NCI-H2107 treated with DMSO at 0.1 percent for 48 hours (cell line): ENCODE results near the gene ABCC3.

Experiments used
- DNase-seq: peaks from one replicate; lab custom pipeline; 2025; ENCODE audit not compliant: unreplicated experiment; lab: John Stamatoyannopoulos, UW

Gene ABCC3

GRCh38 chr17:50603340-50603739 is 31.3 kb upstream of the ABCC3 start:
- peak; percentile 76 for DNase-seq

DNA sequence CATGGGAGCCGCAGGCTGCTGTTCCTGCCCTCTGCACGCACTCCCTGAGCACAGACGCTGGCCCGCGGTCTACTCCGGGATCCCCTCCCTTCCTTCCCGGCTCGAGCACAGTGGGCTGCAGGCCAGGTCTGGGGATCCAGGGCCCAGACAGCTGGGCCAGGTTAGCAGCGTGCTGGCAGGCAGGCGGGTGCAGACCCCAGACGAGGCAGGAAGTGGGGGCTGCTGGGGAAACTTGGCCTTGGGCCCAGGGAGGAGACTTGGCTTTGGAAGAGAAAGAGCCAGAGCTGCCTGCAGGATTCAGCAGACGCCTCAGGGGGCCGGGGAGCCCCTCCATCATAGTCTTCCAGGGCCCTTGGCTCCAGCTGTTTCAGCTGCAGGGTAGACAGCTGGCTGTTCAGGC is 30.2 kb upstream of the ABCC3 start:
- DNase-seq: no peak

DNA sequence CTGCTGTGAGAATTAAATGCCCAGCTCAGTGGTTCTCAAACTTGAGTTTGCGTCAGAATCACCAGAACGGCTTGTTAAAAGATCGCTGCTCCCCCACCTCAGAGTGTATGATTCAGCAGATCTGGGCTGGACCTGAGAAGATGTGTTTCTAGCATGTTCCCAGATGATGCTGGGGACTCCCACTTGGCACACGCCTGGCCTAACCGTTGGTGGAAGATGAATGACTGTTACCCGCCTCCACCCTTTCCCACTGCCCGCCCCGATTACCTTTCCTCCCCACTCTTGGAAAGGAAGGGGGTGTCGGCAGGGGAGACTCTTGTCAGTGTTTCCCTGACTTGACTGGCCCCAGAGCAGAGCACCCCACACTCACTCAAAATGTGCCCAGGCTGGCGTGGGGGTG is 29.3 kb upstream of the ABCC3 start:
- DNase-seq: no peak

- DNase-seq: no peak
Observed at GRCh38 chr17:50607522-50608175, 27.0 kb upstream of the ABCC3 start.

DNA sequence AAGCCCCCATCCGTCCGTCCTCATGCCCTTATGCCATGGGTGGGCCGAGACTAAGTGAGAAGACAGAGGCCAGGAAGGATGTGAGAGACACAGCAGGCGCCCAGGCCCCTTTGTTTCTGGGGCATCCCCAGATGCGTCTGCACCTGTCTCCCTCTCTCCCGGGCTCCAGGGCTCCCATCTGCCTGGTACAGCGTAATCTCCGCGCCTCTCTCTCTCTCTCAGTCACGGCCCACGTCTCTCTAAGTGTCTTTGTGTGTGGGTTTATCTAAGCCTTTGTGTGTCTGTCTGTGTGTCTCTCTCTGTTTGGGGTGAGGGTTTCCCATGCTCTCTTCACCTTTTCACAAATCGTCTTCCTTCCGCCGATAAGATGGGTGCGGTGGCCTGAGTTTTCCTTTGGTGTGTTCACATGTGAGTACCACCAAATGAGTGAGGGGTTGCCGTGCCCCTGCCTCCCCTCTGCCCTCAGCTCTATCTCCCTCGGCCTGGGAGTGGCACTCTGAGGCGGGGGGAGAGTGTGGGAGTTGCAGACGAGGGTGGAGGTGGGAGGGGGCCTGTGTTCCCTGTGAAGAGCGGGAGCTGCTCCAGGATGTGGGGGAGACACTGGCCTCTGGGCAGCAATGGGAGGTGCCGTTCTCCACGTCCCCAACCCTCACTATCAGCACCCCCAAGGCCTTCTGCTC is 25.8 kb upstream of the ABCC3 start:
- peak; percentile 78 for DNase-seq

GRCh38 chr17:50609380-50610074 is 25.2 kb upstream of the ABCC3 start:
- DNase-seq: no peak

DNA sequence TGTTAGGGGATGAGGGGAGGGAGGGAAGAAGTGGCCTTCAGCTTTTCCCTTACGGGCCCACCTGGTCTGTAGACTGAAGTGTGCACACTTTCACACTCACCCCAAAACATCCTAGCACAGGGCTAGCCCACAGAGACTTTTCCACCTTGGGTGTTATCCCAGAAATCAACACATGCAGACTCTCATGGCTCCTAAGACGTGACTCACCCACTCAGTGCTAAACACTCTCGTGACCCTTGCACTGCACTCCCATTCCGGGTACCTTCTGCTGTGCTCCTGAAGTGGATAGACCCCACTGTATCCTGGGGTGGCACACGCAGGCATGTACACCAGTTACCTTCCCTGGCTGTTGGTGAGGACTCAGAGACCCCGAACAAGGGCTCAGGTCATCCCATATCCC is 23.0 kb upstream of the ABCC3 start:
- no peak for DNase-seq

DNA sequence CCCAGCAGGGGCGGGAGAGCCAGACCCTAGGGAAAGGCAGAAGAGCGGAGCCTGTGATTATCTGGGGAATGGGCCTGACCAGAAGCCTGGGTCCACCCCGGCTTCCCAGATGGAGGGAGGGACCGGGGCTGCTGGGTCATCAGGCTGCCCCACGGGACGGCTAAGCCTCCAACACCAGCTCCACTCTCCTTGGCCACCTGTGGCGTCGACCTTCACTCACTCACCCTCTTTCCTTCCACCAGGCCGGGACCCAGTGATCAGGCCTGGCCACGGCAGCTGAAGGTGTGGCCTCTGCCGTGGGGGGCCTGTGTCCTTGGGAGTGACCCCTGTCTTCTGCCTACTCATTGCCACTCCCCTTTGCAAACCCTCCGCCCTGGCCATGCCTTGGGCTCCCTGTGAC is 22.4 kb upstream of the ABCC3 start:
- no peak for DNase-seq

DNA sequence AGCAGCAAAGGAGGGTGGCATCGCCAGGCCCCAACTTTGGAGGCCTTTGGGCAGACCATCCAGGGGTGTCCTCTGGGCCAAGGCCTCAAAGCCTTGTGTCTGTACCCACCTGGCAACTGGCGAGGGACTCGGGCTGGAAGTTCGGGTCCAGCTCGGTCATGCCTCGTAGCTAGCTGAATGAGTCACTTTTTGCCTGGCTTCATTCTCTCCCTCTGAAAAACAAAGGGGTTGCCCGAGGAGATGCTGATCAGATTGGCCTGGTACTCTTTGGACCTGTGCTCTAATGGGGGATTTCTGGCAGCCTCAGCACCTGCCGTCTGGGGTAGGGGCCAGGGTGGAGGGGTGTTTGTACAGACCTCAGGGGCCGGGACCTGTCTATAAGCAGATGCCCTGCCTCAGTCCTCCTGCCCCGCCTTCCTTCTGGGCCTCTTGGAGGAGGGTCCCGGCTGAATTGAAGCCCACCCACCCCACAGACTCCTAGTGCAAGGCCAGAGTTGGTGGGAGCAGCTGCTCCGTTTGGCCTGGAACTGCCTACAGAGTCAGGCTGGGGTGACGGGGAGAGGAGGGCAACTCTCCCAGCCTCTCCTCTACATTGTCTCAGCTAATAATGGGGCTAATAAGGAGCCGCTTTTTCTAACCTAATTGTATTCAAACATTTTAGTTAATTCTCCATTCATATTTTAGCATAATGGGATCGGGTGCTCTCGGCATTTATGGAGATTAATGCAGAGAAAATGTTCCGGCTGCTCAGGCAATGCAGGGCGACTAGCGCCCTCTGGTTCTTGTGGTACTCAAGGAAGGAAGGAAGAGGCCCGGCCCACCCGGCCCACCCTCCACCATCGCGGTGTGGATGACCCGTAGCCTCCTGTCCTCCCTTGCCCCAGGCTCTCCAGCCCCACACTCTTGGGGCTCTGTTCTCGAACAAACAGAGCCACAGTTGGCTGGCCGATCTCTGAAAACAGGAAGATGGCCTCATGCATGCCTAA is 21.4 kb upstream of the ABCC3 start:
- no peak for DNase-seq

- no peak for DNase-seq
Observed at GRCh38 chr17:50614471-50615051, 20.1 kb upstream of the ABCC3 start.

DNA sequence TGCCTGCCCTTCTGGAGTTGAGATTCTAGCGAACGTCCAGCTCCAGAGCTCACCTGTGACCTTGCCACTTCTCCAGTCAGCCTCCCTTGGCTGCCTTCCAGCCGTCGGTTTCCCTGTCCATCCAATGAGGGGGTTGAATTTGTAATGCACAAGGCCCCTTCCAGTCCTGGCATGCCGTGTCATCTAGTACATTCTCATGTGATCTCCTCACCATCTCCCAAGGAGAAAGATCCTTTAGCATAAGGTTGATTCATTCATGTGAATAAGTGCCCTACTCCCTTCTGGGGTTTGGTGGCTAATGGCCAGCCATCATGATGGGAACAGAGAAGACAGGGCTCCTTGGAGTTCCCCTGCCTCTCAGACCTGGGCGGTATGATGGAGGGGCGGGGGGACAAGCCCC is 18.9 kb upstream of the ABCC3 start:
- DNase-seq: no peak

DNA sequence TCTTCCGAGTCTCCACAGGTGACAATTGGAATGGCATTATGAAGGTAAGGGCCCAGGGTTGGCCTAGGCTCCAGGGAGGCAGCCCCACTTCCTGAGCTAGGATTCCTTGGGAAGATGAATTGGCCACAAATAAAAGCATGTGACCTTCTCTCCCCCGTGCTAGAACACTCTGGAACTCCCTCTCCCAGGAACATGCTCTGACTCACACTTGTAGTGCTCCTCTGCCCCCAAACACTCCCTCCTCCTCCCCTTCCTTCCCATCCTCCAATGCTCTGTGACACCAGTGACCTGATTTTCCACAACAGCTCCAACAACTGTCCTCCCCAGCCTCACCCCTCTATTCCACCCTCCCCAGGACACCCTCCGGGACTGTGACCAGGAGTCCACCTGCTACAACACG is 16.4 kb upstream of the ABCC3 start:
- no peak for DNase-seq

DNA sequence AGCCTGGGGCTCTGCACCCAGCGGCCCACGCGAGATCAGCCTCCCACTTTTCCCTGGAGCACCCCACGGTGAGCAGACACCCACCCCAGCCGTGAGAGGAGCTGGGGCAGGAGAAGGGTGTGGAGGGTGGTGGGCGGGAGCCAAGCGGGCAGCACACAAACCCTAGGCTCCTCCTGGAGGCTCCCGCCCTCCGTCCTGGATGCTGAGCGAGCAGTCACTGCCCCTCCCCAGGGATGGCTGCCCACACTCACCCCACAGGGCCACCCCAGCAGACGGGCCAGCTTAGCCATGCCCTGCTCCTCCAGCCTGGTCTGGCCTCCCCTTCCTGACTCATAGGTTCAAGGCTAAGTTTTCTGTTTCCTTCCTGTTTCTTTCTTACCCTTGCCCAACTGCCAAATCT is 15.7 kb upstream of the ABCC3 start:
- DNase-seq: no peak

- no peak for DNase-seq
Observed at GRCh38 chr17:50619489-50619888, 15.2 kb upstream of the ABCC3 start.

DNA sequence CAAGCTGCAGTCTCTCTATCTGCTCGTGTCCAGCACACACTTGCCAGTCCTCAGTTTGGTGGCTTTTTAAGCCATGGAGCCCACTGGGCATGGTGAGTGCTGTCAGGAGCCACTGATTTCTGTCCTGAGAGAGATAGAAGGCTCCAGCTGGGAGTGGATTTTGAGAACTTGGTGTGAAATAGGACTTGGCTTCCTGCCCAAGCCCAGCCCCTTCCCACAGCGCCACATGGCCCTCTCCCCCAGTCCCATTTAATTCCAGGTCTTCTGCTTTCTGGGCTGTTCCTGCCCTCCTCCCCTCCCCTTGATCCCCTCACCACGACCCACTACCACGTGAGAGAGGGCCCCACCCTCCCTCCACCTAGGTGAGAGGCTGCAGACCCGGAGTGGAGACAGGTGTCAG is 14.4 kb upstream of the ABCC3 start:
- no peak for DNase-seq

GRCh38 chr17:50620858-50621257 is 13.8 kb upstream of the ABCC3 start:
- no peak for DNase-seq

- no peak for DNase-seq
Observed at GRCh38 chr17:50621574-50622031, 13.1 kb upstream of the ABCC3 start.

- no peak for DNase-seq
Observed at GRCh38 chr17:50624321-50624934, 10.3 kb upstream of the ABCC3 start.

DNA sequence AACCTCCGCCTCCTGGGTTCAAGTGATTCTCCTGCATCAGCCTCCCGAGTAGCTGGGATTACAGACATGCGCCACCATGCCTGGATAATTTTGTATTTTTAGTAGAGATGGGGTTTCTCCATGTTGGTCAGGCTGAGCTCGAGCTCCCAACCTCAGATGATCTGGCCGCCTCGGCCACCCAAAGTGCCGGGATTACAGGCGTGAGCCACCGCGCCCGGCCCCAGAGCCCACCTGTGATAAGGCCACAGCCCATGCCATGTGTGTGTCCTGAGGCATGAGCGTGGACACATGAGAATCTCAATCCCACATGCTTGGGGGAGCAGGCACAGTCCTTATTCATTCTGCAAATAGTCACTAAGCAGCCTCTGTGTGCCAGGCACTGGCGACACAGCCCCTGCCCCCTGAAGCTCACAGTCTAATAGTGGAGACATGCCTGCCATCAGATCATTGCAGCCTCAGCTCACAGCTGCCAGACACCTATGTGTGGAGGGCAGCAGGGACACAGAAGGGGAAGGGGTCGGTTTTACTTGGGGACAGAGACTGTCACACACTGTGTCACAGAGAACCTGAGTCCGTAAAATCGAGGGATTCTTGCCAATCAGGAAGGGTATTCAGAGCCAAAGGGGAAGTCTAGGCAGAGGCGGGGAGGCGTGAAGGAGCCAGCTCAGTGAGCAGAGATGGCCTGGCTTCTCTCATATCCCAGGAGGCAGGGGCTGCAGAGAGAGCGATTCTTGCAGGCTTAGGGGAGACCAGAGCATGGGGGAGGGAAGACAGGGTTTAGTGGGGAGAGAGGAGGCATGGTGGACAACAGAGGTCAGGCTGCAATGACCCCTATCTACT is 9.4 kb upstream of the ABCC3 start:
- no peak for DNase-seq
